Stimulated activated CD4-positive, alpha-beta T cell treated with anti-CD3 and anti-CD28 coated beads, Interleukin-2, amount 100 ng/mL, for 48 hours (primary cell): ENCODE measurements around the gene CIROP.

Experiments
- DNase-seq, 2 donors: peaks; one replicate each; pipeline ENCODE4 v3.0.0-alpha.2; 2020

CIROP gene

GRCh38 chr14:23066368-23066767, 38.4 kb downstream of the CIROP start:
- no peak for DNase-seq

GRCh38 chr14:23063601-23064000, 41.2 kb downstream of the CIROP start:
- no peak for DNase-seq

- no peak for DNase-seq
Observed at GRCh38 chr14:23062002-23062401, 42.8 kb downstream of the CIROP start.

GRCh38 chr14:23060536-23061260, 44.1 kb downstream of the CIROP start:
- DNase-seq = no peak

GRCh38 chr14:23058654-23059504, 45.9 kb downstream of the CIROP start:
- no peak for DNase-seq

- peak; percentile 86 to 90 for DNase-seq
Observed at GRCh38 chr14:23057757-23058653, 46.8 kb downstream of the CIROP start.

GRCh38 chr14:23056956-23057756, 47.6 kb downstream of the CIROP start, which contains the start of gene CDH24:
Gene CDH24, minus strand, starts transcription at chr14:23057520. Its CDS starts 1,787 bp downstream, at chr14:23055733.
- DNase-seq = peak; percentile 52 to 54

GRCh38 chr14:23056145-23056955, 48.4 kb downstream of the CIROP start:
- DNase-seq = peak; percentile 49 to 62

- DNase-seq = no peak
Observed at GRCh38 chr14:23055621-23056144, 49.1 kb downstream of the CIROP start.

- no peak for DNase-seq
Observed at GRCh38 chr14:23055147-23055550, 49.6 kb downstream of the CIROP start.

- peak in 1 of 2 donors; percentile 34 for DNase-seq
Observed at GRCh38 chr14:23054000-23054811, 50.6 kb downstream of the CIROP start.

GRCh38 chr14:23053426-23053825, 51.4 kb downstream of the CIROP start:
- DNase-seq = no peak

- DNase-seq = no peak
Observed at GRCh38 chr14:23052671-23053070, 52.1 kb downstream of the CIROP start.

GRCh38 chr14:23052182-23052623, 52.6 kb downstream of the CIROP start:
- DNase-seq = no peak

GRCh38 chr14:23051141-23052057, 53.4 kb downstream of the CIROP start:
- DNase-seq = no peak
